Tibial artery (tissue), 4 donors: Measurements from ENCODE around the gene EHD3.

ENCODE experiments used
- DNase-seq, 2 donors: peaks; one replicate each; pipeline ENCODE4 v3.0.0-alpha.2; 2019
- H3K27ac ChIP-seq, 2 donors: fragments of 200-600 bp; sonication (generic) in 1 of 2; 1 replicate in 1 of 2; 2 replicates in 1 of 2; pipeline ENCODE4 v1.5.1; 2018 to 2019; ENCODE audit warnings: mild to moderate bottlenecking in 1 of 2
- H3K27me3 ChIP-seq, 2 donors: fragments of 200-600 bp; sonication (generic) in 1 of 2; one replicate each; pipeline versions ENCODE4 v1.5.1 to v1.6.0; 2016 to 2019
- H3K36me3 ChIP-seq, 3 donors: fragments of 200-600 bp; sonication (generic) in 2 of 3; one replicate each; pipeline ENCODE4 v1.5.1; 2016 to 2019; ENCODE audit warnings: mild to moderate bottlenecking in 2 of 3
- H3K4me1 ChIP-seq, 4 donors: fragments of 200-600 bp; sonication (generic) in 2 of 4; 1 replicate in 3 of 4; 2 replicates in 1 of 4; pipeline ENCODE4 v1.5.1; 2016 to 2019
- H3K4me3 ChIP-seq, 2 donors: fragments of 200-600 bp; sonication (generic) in 1 of 2; 1 replicate in 1 of 2; 2 replicates in 1 of 2; pipeline ENCODE4 v1.5.1; 2018 to 2019; ENCODE audit warnings: mild to moderate bottlenecking in 2 of 2
- H3K9me3 ChIP-seq, 3 donors: fragments of 200-600 bp; sonication (generic) in 1 of 3; one replicate each; pipeline ENCODE4 v1.5.1; 2016 to 2019
- CTCF ChIP-seq, 2 experiments: fragments of 200-600 bp in 1 of 2; fragments of 450-650 bp in 1 of 2; IDR thresholded peaks; one replicate each; pipeline ENCODE4 v1.5.1; 2017 to 2019; ENCODE audit warnings: antibody characterized with exemption in 2 of 2, mild to moderate bottlenecking in 1 of 2, moderate library complexity in 1 of 2
- intact Hi-C: fragments of 100-400 bp; cut with DNase I; formaldehyde crosslinking; loops from one replicate; pipeline ENCODE4 v1.15.0; 2023; ENCODE audit warnings: low total_unique reads

Gene EHD3

GRCh38 chr2:31233741-31234682 is at the start of gene EHD3:
Gene EHD3 (plus strand): TSS chr2:31234152. CDS start chr2:31234622, 470 bp downstream.
- intact Hi-C loops = loop anchor here (5.0 to 10.0 kb wide), 3 partner anchors 98 to 1089 kb away; partner anchors contain the start of genes LBH and YPEL5
- Histone ChIP-seq H3K27me3 (no peaks in the 10 kb centered on the region), H3K9me3 (no peaks in the 10 kb centered on the region), H3K36me3 (no peaks in the 10 kb centered on the region), H3K27ac (peak within 1 kb of the TSS; percentile 66 to 82), H3K4me3 (peak within 1 kb of the TSS; percentile 54 to 63), H3K4me1 (peaks cover 0 to 43% (median 32%) of the 10 kb centered on the region in 4 donors)
- TF ChIP-seq CTCF (IDR thresholded peaks at IDR 0.05) = peak; percentile 61 to 67
- DNase-seq = peak; percentile 84 to 93

- Histone ChIP-seq H3K9me3 (no peaks in the 10 kb centered on the region), H3K27ac (no peak overlapping the region), H3K27me3 (no peaks in the 10 kb centered on the region), H3K4me1 (no peaks in the 10 kb centered on the region), H3K4me3 (no peak overlapping the region), H3K36me3 (no peaks in the 10 kb centered on the region)
- TF ChIP-seq CTCF (IDR thresholded peaks at IDR 0.05) = no peak
- intact Hi-C loops = no loop called here
- DNase-seq = no peak
Measured at GRCh38 chr2:31187166-31187565, 46.8 kb upstream of the EHD3 start.

GRCh38 chr2:31188131-31188530 is 45.8 kb upstream of the EHD3 start:
- DNase-seq = no peak
- intact Hi-C loops = no loop called here
- H3K9me3 ChIP-seq = no peaks in the 10 kb centered on the region
- no peak for TF ChIP-seq CTCF (IDR thresholded peaks at IDR 0.05)
- H3K4me1 ChIP-seq = no peaks in the 10 kb centered on the region
- no peak overlapping the region for H3K4me3 ChIP-seq
- H3K36me3 ChIP-seq = no peaks in the 10 kb centered on the region
- H3K27me3 ChIP-seq = no peaks in the 10 kb centered on the region
- no peak overlapping the region for H3K27ac ChIP-seq

GRCh38 chr2:31189141-31189540 is 44.8 kb upstream of the EHD3 start:
- intact Hi-C loops = no loop called here
- no peak for TF ChIP-seq CTCF (IDR thresholded peaks at IDR 0.05)
- no peak for DNase-seq
- Histone ChIP-seq H3K36me3 (no peaks in the 10 kb centered on the region), H3K4me3 (no peak overlapping the region), H3K27ac (no peak overlapping the region), H3K4me1 (no peaks in the 10 kb centered on the region), H3K27me3 (no peaks in the 10 kb centered on the region), H3K9me3 (no peaks in the 10 kb centered on the region)

GRCh38 chr2:31190188-31190587 is 43.8 kb upstream of the EHD3 start:
- Histone ChIP-seq H3K27me3 (no peaks in the 10 kb centered on the region), H3K4me3 (no peak overlapping the region), H3K4me1 (no peaks in the 10 kb centered on the region), H3K27ac (no peak overlapping the region), H3K36me3 (no peaks in the 10 kb centered on the region), H3K9me3 (no peaks in the 10 kb centered on the region)
- TF ChIP-seq CTCF (IDR thresholded peaks at IDR 0.05) = no peak
- DNase-seq = no peak
- intact Hi-C loops = no loop called here
